Esophagus muscularis mucosa (tissue), 4 donors: ENCODE data around the gene OSBP2.

Experiments
- CTCF ChIP-seq, 3 experiments: fragments of 200-600 bp in 2 of 3; fragments of 450-650 bp in 1 of 3; sonication (generic) in 2 of 3; IDR thresholded peaks; one replicate each; pipeline ENCODE4 v1.5.1; 2017 to 2019; ENCODE audit warnings: antibody characterized with exemption in 3 of 3, mild to moderate bottlenecking in 2 of 3, moderate library complexity in 1 of 3
- EP300 ChIP-seq: sonication (generic); formaldehyde crosslinking; IDR thresholded peaks from one replicate; pipeline ENCODE4 v1.6.1; 2017; ENCODE audit warnings: antibody characterized with exemption
- POLR2A ChIP-seq: fragments of 450-650 bp; IDR thresholded peaks from one replicate; pipeline ENCODE4 v1.6.1; 2017; ENCODE audit warnings: antibody characterized with exemption, moderate library complexity, mild to moderate bottlenecking, low read depth
- POLR2AphosphoS5 ChIP-seq, 2 donors: sonication (generic); formaldehyde crosslinking; IDR thresholded peaks; one replicate each; pipeline ENCODE4 v1.6.1; 2017; ENCODE audit warnings: antibody characterized with exemption in 2 of 2

GRCh38 chr22:30892286-30892685, 197.6 kb downstream of the OSBP2 start:
- TF ChIP-seq POLR2AphosphoS5 (IDR thresholded peaks at IDR 0.05) (no peak), EP300 (no peak), POLR2A (no peak), CTCF (IDR thresholded peaks at IDR 0.05) (no peak)
